ENCODE measurements around the gene TUBGCP2. TPM values are rescaled to one million over a fixed set of nuclear protein-coding genes. Genes with fewer than 3 reads are reported as not detected.

Gene TUBGCP2
- total and polyA plus RNA-seq, 7 donors: 20.3 to 53.2 (median 33.8) TPM

DNA sequence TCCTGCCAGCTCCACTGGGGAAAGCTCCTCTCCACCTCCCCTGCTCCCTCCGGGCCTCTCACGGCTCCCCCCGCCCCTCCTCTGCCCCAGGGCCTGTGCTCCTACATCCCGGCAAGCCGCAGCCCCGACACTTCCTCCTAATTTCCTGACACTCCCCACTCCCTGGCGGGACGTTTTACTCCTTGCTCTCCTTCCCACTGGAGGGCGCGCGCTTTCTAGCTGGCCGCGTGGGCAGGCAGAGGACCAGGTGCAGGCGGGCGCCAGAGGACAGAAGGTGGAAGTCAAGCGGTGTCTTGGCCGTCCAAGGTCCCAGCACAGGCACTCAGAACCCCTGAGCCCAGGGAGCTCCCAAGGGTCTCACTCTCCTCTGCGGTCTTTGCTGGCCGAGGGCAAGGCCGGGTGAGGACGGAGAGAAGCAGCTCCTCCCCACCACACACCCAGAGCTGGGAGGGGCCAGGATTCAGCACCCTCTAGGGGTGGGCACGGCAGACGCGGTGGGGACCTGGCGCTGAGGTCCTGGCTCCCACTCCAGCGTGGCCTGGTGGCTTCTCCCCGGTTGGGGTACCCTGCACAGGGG, 51.1 kb downstream of the TUBGCP2 start:
- DNase-seq (peak; percentile 63 to 75), ATAC-seq (peak in 3 of 4 donors; percentile 21 to 40 (median 35))
- TF ChIP-seq, protein P1, sequence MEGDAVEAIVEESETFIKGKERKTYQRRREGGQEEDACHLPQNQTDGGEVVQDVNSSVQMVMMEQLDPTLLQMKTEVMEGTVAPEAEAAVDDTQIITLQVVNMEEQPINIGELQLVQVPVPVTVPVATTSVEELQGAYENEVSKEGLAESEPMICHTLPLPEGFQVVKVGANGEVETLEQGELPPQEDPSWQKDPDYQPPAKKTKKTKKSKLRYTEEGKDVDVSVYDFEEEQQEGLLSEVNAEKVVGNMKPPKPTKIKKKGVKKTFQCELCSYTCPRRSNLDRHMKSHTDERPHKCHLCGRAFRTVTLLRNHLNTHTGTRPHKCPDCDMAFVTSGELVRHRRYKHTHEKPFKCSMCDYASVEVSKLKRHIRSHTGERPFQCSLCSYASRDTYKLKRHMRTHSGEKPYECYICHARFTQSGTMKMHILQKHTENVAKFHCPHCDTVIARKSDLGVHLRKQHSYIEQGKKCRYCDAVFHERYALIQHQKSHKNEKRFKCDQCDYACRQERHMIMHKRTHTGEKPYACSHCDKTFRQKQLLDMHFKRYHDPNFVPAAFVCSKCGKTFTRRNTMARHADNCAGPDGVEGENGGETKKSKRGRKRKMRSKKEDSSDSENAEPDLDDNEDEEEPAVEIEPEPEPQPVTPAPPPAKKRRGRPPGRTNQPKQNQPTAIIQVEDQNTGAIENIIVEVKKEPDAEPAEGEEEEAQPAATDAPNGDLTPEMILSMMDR (IDR thresholded peaks at IDR 0.05): peak; percentile 30
- intact Hi-C loops (cut with DNase I): no loop called here
- Histone ChIP-seq H3K4me1 (peaks cover 15% of the 10 kb centered on the region), H3K9me3 (no peaks in the 10 kb centered on the region), H3K27me3 (ENCODE audit: insufficient read depth in 3 of 3, low read length in 2 of 3) (no peaks in the 10 kb centered on the region), H3K27ac (no peak overlapping the region), H3K4me3 (peak overlapping the region; percentile 47), H3K36me3 (ENCODE audit: insufficient read depth in 1 of 2, low read depth in 1 of 2) (no peaks in the 10 kb centered on the region)
- WGBS, 3 donors: 5 to 10% (median 7%) methylated on average over 21 to 27 of the region's 27 CpGs

DNA sequence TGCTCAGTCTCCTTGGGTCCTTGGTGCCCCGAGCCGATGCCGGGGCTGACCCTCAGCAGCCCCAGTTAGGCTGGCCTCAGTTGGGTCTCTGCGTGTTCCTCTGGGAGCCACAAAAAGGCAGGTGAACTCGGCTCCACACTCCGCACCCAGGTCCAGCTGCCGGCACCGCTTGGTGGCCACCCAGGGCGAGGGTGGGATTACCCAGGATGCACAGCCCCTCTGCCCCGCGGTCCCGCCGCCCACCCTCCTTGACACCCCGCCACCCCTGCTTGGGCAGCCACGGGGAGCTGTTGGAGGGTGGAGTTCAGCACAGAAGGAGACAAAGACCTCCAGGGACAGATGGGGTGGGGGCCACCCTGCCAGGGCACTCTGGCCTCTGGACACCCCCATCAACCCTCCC, 53.3 kb downstream of the TUBGCP2 start:
- Histone ChIP-seq H3K27me3 (ENCODE audit: insufficient read depth in 3 of 3, low read length in 2 of 3) (peaks cover 0 to 2% (median 0%) of the 10 kb centered on the region in 3 donors), H3K4me3 (no peak overlapping the region), H3K36me3 (ENCODE audit: insufficient read depth in 1 of 2, low read depth in 1 of 2) (no peaks in the 10 kb centered on the region), H3K27ac (no peak overlapping the region), H3K9me3 (no peaks in the 10 kb centered on the region), H3K4me1 (peaks cover 9% of the 10 kb centered on the region)
- intact Hi-C loops (cut with DNase I): no loop called here
- ATAC-seq (no peak), DNase-seq (no peak)
- TF ChIP-seq, protein P1 (IDR thresholded peaks at IDR 0.05): no peak
- 78 to 87% (median 83%) methylated on average over 15 of the region's 15 CpGs for WGBS, 3 donors

DNA sequence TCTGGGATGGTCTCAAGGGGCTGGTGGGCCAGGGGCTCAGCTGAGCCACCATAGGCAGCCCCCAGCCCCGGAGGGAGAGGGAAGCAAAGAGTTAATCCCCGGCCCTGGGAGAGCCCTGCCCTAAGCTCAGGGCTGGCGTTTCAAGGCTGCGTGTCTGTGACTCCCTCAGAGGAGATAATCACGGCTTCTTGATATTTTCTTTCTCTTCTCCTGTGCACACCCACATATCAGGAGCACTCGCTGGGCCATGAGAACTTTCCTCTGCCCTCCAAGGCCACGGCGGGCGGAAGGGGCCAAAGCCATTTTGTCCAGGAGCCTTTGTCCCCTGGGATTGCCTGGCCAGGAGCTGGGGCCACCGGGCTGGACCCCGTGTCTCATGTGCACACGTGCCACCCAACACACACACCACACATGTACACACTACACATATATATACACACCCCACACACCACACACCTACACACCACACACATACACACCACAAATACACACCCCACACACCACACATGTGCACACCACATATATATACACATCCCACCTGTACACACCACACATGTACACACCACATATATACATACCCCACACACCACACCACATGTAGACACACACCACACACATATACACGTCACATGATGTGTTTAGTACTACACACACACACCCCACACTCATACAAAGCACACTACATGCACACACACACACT, 54.1 kb downstream of the TUBGCP2 start:
- TF ChIP-seq, protein P1 (IDR thresholded peaks at IDR 0.05): no peak
- 43 to 62% (median 47%) methylated on average over 13 of the region's 13 CpGs for WGBS, 3 donors
- no peak overlapping the region for H3K27ac ChIP-seq
- H3K4me1 ChIP-seq: peaks cover 9% of the 10 kb centered on the region
- intact Hi-C loops (cut with DNase I): no loop called here
- no peaks in the 10 kb centered on the region for H3K36me3 ChIP-seq (ENCODE audit: insufficient read depth in 1 of 2, low read depth in 1 of 2)
- no peaks in the 10 kb centered on the region for H3K9me3 ChIP-seq
- H3K27me3 ChIP-seq (ENCODE audit: insufficient read depth in 3 of 3, low read length in 2 of 3): peaks cover 0 to 8% (median 0%) of the 10 kb centered on the region in 3 donors
- H3K4me3 ChIP-seq: no peak overlapping the region
- ATAC-seq (no peak), DNase-seq (no peak)

DNA sequence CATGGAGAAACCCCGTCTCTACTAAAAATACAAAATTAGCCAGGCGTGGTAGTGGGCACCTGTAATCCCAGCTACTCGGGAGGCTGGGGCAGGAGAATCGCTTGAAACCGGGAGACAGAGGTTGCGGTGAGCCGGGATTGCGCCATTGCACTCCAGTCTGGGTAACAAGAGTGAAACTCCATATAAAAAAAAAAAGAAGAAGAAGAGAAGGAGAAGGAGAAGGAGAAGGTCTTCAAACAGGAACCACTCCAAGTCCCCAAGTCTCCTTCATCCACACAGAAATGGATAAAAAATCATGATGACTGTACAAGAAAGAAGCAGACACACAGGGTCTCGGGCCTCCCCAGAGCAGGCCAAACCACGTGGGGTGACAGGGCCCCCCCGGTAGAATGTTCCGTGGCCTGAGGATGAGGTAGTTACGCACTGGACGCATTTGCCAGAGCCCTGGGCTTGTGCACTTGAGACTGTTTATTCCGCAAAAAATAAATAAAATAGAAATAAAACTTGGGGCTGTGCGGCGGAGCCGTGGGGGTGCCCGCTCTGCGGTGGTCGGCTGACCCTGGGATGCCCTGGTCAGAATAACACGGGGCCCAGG, 55.2 kb downstream of the TUBGCP2 start:
- Histone ChIP-seq H3K27me3 (ENCODE audit: insufficient read depth in 3 of 3, low read length in 2 of 3) (peaks cover 0 to 15% (median 3%) of the 10 kb centered on the region in 3 donors), H3K27ac (no peak overlapping the region), H3K9me3 (no peaks in the 10 kb centered on the region), H3K36me3 (ENCODE audit: insufficient read depth in 1 of 2, low read depth in 1 of 2) (no peaks in the 10 kb centered on the region), H3K4me3 (no peak overlapping the region), H3K4me1 (peaks cover 9% of the 10 kb centered on the region)
- intact Hi-C loops (cut with DNase I): no loop called here
- WGBS, 3 donors: 84 to 91% (median 90%) methylated on average over 22 of the region's 22 CpGs
- TF ChIP-seq, protein P1 (IDR thresholded peaks at IDR 0.05): no peak
- no peak for ATAC-seq
- no peak for DNase-seq

All from psoas muscle (tissue), 8 donors.